Measurements from ENCODE around the gene CDYL. TPM values are rescaled to one million over a fixed set of nuclear protein-coding genes. Genes with fewer than 3 reads are reported as not detected.

The CDYL gene
- total and polyA plus RNA-seq, 12 donors, result 4.1 to 39.9 (median 33.2) TPM

GRCh38 chr6:4873928-4874327 is 97.7 kb downstream of the CDYL start:
- H3K4me3 ChIP-seq, result no peak overlapping the region
- 85 to 87% methylated on average over 6 of the region's 6 CpGs for WGBS, 2 donors
- DNase-seq, result no peak
- no peaks in the 10 kb centered on the region for H3K36me3 ChIP-seq
- no peaks in the 10 kb centered on the region for H3K27me3 ChIP-seq
- H3K4me1 ChIP-seq, result peaks cover 0 to 26% (median 5%) of the 10 kb centered on the region in 9 donors
- TF ChIP-seq, protein P1, sequence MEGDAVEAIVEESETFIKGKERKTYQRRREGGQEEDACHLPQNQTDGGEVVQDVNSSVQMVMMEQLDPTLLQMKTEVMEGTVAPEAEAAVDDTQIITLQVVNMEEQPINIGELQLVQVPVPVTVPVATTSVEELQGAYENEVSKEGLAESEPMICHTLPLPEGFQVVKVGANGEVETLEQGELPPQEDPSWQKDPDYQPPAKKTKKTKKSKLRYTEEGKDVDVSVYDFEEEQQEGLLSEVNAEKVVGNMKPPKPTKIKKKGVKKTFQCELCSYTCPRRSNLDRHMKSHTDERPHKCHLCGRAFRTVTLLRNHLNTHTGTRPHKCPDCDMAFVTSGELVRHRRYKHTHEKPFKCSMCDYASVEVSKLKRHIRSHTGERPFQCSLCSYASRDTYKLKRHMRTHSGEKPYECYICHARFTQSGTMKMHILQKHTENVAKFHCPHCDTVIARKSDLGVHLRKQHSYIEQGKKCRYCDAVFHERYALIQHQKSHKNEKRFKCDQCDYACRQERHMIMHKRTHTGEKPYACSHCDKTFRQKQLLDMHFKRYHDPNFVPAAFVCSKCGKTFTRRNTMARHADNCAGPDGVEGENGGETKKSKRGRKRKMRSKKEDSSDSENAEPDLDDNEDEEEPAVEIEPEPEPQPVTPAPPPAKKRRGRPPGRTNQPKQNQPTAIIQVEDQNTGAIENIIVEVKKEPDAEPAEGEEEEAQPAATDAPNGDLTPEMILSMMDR (IDR thresholded peaks at IDR 0.05), result no peak
- peaks cover 0 to 18% (median 0%) of the 10 kb centered on the region in 11 donors for H3K9me3 ChIP-seq
- no peak for ATAC-seq
- intact Hi-C loops (cut with DNase I), result no loop called here
- H3K27ac ChIP-seq, result no peak overlapping the region

- WGBS, 2 donors, result 94 to 96% methylated on average over 6 of the region's 6 CpGs
- TF ChIP-seq, protein P1 (IDR thresholded peaks at IDR 0.05), result no peak
- Histone ChIP-seq H3K27me3 (no peaks in the 10 kb centered on the region), H3K4me1 (peaks cover 0 to 18% (median 10%) of the 10 kb centered on the region in 9 donors), H3K4me3 (no peak overlapping the region), H3K27ac (no peak overlapping the region), H3K9me3 (no peaks in the 10 kb centered on the region), H3K36me3 (no peaks in the 10 kb centered on the region)
- DNase-seq (no peak), ATAC-seq (no peak)
- intact Hi-C loops (cut with DNase I), result no loop called here
These were observed 103.6 kb downstream of the CDYL start for GRCh38 chr6:4879741-4880275.

GRCh38 chr6:4880363-4880762 is 104.2 kb downstream of the CDYL start:
- Histone ChIP-seq H3K27me3 (no peaks in the 10 kb centered on the region), H3K4me3 (no peak overlapping the region), H3K36me3 (no peaks in the 10 kb centered on the region), H3K27ac (no peak overlapping the region), H3K4me1 (peaks cover 0 to 23% (median 10%) of the 10 kb centered on the region in 9 donors), H3K9me3 (no peaks in the 10 kb centered on the region)
- TF ChIP-seq, protein P1 (IDR thresholded peaks at IDR 0.05), result no peak
- no peak for DNase-seq
- no peak for ATAC-seq
- WGBS, 2 donors, result 93 to 97% methylated on average over 3 of the region's 3 CpGs
- intact Hi-C loops (cut with DNase I), result no loop called here

- H3K4me1 ChIP-seq, result peaks cover 0 to 18% (median 0%) of the 10 kb centered on the region in 9 donors
These were observed 107.1 kb downstream of the CDYL start for GRCh38 chr6:4883298-4883697.

More at GRCh38 chr6:4883298-4883697, 107.1 kb downstream of the CDYL start:
- no peak for DNase-seq
- intact Hi-C loops (cut with DNase I), result no loop called here
- Histone ChIP-seq H3K27ac (no peak overlapping the region), H3K27me3 (no peaks in the 10 kb centered on the region), H3K36me3 (no peaks in the 10 kb centered on the region), H3K9me3 (peaks cover 0 to 7% (median 0%) of the 10 kb centered on the region in 11 donors), H3K4me3 (no peak overlapping the region)
- no peak for ATAC-seq
- TF ChIP-seq, protein P1 (IDR thresholded peaks at IDR 0.05), result no peak
- WGBS, 2 donors, result 95% methylated on average over 3 of the region's 3 CpGs

Data from heart right ventricle (tissue), 16 donors.